Colonic mucosa (tissue), 4 donors: ENCODE measurements around the gene RALGPS1. TPM values are rescaled to one million over a fixed set of nuclear protein-coding genes. Genes with fewer than 3 reads are reported as not detected.
"Not testable (repeated sequence)": the region's sequence is repeated elsewhere in the genome, so short reads cannot be mapped to it uniquely, and the experiment has no call there.

Experiments used
- DNase-seq: peaks from one replicate; pipeline ENCODE4 v3.0.0-alpha.2; 2020
- H3K27ac ChIP-seq: fragments of 200-600 bp; one replicate; pipeline ENCODE4 v1.8.0; 2021
- H3K27me3 ChIP-seq: fragments of 200-600 bp; one replicate; pipeline ENCODE4 v1.8.0; 2021
- H3K36me3 ChIP-seq: fragments of 200-600 bp; one replicate; pipeline ENCODE4 v1.8.0; 2021
- H3K4me1 ChIP-seq: fragments of 200-600 bp; one replicate; pipeline ENCODE4 v1.8.0; 2021; ENCODE audit warnings: mild to moderate bottlenecking
- H3K4me3 ChIP-seq: fragments of 200-600 bp; one replicate; pipeline ENCODE4 v1.8.0; 2021
- H3K9ac ChIP-seq, 2 donors: one replicate each; pipeline ENCODE4 v1.7.0; 2013; ENCODE audit warnings: control low read depth in 2 of 2, low read depth in 2 of 2, low read length in 2 of 2
- H3K9me3 ChIP-seq: fragments of 200-600 bp; one replicate; pipeline ENCODE4 v1.8.0; 2021
- intact Hi-C: fragments of 100-400 bp; cut with DNase I; formaldehyde crosslinking; loops from one replicate; pipeline ENCODE4 v1.14.1; 2022
- total RNA-seq, 2 donors: library from RNA; stranded (reverse); fragmentation: NEBNext Ultra II Directional in 1 of 2; extraction: Animal tissue kit (Norgen Biotek cat#: 25700) in 1 of 2; gene quantifications; one replicate each; pipeline ENCODE4 v1.2.1, GENCODE V29; 2021
- TF ChIP-seq, protein P1 (sequence below): fragments of 200-600 bp; IDR thresholded peaks from one replicate; pipeline ENCODE4 v1.8.0; 2022; ENCODE audit warnings: antibody characterized with exemption, mild to moderate bottlenecking
- donor health status: healthy.
- donor health status: DM: no; HTN: no; CAD: no.
- donor health status: DM: no; HTN: no; CAD: no.

RALGPS1 gene
- total RNA-seq, 2 donors from 2014 or later: 22.6 to 27.2 TPM

DNA sequence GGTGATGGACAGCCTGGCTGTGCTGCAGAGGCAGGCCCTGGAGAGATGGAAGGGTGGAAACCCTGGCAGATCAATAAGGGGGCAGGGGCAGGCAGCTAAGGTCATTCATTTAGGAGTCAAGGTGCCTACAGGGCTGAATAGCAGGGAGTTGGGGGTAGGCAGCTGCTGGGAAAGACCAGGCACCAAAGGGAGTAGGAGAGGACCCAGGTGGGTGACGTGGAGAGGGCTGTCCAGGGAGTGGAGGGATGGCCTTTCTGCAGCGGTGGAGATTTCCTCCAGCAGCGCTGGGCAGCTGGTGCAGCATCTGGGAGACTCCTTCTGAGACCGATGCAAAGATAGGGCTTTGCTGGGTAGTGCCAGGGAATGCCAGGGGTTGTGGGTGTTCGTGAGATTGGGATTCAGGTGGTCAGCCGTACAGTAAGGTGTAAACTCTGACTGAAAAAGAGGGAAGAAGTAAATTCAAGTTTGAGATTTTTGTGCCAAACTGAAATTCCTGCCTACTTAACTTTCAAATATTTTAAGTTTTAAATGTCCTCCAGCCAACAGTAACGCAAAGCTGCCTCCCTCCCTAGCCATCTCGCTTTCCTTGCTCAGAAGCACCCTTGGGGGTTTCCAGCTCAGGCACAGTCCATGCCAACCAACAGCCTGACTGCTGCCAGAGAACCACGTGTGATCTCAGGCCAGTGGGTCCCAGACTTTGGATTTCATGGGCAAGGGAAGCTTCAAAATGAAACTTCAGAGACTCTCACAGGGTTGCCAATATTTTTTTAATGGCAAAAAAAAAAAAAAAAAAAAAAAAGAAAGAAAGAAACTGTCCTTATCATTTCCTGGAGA is 226.5 kb downstream of the RALGPS1 start:
- no peaks in the 10 kb centered on the region for H3K36me3 ChIP-seq
- TF ChIP-seq, protein P1, sequence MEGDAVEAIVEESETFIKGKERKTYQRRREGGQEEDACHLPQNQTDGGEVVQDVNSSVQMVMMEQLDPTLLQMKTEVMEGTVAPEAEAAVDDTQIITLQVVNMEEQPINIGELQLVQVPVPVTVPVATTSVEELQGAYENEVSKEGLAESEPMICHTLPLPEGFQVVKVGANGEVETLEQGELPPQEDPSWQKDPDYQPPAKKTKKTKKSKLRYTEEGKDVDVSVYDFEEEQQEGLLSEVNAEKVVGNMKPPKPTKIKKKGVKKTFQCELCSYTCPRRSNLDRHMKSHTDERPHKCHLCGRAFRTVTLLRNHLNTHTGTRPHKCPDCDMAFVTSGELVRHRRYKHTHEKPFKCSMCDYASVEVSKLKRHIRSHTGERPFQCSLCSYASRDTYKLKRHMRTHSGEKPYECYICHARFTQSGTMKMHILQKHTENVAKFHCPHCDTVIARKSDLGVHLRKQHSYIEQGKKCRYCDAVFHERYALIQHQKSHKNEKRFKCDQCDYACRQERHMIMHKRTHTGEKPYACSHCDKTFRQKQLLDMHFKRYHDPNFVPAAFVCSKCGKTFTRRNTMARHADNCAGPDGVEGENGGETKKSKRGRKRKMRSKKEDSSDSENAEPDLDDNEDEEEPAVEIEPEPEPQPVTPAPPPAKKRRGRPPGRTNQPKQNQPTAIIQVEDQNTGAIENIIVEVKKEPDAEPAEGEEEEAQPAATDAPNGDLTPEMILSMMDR: no peak
- no peaks in the 10 kb centered on the region for H3K9me3 ChIP-seq
- no peak overlapping the region for H3K9ac ChIP-seq
- H3K27ac ChIP-seq: no peak overlapping the region
- H3K4me3 ChIP-seq: no peak overlapping the region
- no peaks in the 10 kb centered on the region for H3K27me3 ChIP-seq
- intact Hi-C loops: no loop called here
- H3K4me1 ChIP-seq: no peaks in the 10 kb centered on the region
- DNase-seq: peak; percentile 6

DNA sequence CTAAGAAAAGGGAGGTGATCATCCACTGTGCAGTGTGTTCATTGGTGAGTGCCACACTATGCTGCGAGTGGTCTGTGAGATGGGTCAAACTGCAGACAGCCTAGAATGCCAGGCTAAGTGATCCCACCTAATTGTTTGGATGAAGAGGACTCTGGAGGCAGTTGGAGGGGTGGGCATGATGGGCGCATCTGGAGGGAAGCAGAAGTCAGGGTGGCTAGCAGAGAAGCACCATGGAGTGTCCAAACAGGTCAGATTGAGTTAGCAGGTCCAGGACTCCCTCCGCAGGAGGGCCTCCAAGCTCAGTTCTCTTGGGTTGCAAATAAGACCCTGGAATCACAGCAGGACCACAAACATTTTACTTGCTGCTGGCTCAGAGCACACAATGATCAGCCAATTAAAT is 227.7 kb downstream of the RALGPS1 start:
- TF ChIP-seq, protein P1: no peak

DNA sequence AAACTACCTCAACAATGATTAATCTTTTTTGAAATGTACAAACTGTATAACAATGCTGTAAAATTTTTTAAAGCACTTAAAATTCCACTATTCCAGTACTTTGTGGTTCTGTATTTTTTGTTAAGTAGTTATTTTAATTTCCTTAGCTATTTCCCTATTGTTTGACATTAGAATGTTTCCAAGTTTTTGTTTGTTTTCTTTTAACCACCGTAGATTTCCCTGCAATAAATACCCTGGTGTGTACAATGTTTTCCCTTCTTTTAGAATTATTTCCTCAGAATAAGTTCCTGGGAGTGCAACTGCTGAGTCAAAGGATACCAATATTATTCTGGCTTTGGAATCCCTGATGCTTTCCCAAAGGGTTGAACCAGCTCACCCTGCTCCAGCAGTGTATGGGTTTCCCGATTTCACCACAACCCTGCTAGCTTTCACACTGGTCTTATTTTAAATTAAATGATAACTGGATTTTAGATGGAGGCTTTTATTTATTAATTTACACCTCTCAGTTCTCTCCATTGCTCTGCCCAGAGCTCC is 228.4 kb downstream of the RALGPS1 start:
- Histone ChIP-seq H3K27me3 (no peaks in the 10 kb centered on the region), H3K27ac (no peak overlapping the region), H3K4me3 (no peak overlapping the region)

More for the DNA sequence above, 227.7 kb downstream of the RALGPS1 start:
- peak; percentile 8 for DNase-seq
- intact Hi-C loops: no loop called here
- no peak overlapping the region for H3K4me3 ChIP-seq
- H3K4me1 ChIP-seq: no peaks in the 10 kb centered on the region
- no peaks in the 10 kb centered on the region for H3K36me3 ChIP-seq
- no peak overlapping the region for H3K27ac ChIP-seq
- no peak overlapping the region for H3K9ac ChIP-seq
- no peaks in the 10 kb centered on the region for H3K9me3 ChIP-seq
- H3K27me3 ChIP-seq: no peaks in the 10 kb centered on the region

DNA sequence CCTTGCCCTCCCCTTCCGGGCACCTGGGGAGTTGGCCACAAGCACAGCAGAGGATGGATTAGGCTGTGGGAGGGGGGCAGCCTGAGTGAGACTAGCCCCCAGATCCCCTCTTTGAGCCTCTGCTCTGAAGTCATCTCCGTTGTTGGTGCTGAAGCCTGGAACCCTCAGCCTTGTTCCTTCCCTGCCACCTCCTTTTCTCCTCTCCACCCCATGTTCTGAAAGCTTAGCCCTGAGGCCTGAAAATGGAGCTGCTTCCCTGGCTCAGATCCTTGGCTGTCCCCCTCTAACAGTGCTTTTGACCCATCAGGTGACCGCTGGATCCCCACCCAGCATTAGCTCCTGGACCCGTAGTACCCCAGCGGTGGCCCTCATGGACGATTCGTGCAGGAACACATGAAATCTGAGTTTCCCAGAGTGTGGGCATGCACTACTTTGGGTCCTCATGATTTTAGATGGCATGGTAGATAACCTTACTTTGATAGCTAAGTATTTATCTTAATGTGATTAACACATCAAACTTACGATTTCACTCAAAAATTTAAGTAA is 229.4 kb downstream of the RALGPS1 start:
- intact Hi-C loops: no loop called here
- H3K27ac ChIP-seq: no peak overlapping the region

More for the DNA sequence above, 228.4 kb downstream of the RALGPS1 start:
- Histone ChIP-seq H3K9ac (no peak overlapping the region), H3K36me3 (no peaks in the 10 kb centered on the region), H3K9me3 (no peaks in the 10 kb centered on the region), H3K4me1 (no peaks in the 10 kb centered on the region)
- TF ChIP-seq, protein P1: no peak
- peak; percentile 10 for DNase-seq
- intact Hi-C loops: no loop called here

DNA sequence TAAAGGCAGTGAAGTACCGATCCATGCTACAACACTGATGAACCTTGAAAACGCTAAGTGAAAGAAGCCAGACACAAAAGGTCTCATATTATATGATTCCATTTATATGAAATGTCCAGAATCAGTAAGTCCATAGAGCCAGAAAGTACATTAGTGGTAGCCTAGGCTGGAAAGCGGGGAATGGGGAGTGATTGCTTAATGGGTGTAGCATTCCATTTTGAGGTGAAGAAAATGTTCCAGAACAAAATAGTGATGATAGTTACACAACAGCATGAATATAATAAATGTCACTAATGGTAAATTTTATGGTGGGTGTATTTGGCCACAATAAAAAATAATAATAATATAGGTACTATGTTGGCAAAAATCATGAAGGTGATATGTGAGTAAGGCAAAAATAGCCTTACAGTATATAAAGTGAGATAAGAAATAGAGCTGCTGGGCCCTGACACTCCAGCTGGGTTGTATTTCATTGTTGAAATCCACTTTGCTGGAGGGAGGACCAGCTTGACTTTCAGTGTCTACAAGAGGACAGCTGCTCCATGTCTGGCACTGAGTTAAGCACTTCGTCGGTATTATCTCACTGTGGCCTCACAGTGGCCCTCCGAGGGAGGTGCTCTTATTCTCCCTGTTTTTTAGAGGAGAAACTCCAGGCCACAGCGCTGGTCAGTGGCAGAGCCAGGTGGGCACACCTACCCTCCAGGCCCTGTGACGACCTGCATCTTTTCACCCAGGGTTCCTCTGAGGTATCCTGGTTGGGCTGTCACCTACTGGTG is 230.3 kb downstream of the RALGPS1 start:
- DNase-seq: peak; percentile 41
- H3K36me3 ChIP-seq: no peaks in the 10 kb centered on the region
- TF ChIP-seq, protein P1: no peak
- no peaks in the 10 kb centered on the region for H3K27me3 ChIP-seq
- H3K4me3 ChIP-seq: no peak overlapping the region
- H3K9ac ChIP-seq: no peak overlapping the region
- no peaks in the 10 kb centered on the region for H3K9me3 ChIP-seq
- no peak overlapping the region for H3K27ac ChIP-seq
- no peaks in the 10 kb centered on the region for H3K4me1 ChIP-seq
- intact Hi-C loops: no loop called here

More for the DNA sequence above, 229.4 kb downstream of the RALGPS1 start:
- TF ChIP-seq, protein P1: no peak
- Histone ChIP-seq H3K27me3 (no peaks in the 10 kb centered on the region), H3K4me1 (no peaks in the 10 kb centered on the region), H3K9ac (no peak overlapping the region), H3K4me3 (no peak overlapping the region), H3K36me3 (no peaks in the 10 kb centered on the region), H3K9me3 (no peaks in the 10 kb centered on the region)
- peak; percentile 9 for DNase-seq

DNA sequence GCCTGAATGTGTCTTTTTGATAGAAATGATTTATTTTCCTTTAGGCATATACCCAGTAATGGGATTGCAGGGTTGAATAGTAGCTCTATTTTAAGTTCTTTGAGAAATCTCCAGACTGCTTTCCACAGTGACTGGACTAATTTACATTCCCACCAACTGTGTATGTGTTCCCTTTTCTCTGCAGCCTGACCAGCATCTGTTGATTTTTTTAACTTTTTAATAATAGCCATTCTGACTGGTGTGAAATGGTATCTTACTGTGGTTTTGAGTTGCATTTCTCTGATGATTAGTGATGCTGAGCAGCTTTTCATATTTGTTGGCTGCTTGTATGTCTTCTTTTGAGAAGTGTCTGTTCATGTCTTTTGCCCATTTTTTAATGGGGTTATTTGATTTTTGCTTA is 232.3 kb downstream of the RALGPS1 start:
- H3K4me3 ChIP-seq, intact Hi-C loops, H3K9ac ChIP-seq, H3K9me3 ChIP-seq, H3K27ac ChIP-seq, H3K36me3 ChIP-seq, DNase-seq, H3K27me3 ChIP-seq, H3K4me1 ChIP-seq: not testable (repeated sequence)
